COLO668 (cell line): ENCODE data around the gene TTLL11.
A peak's percentile ranks its signal among the peaks of the same experiment; 100 is the strongest.
"Not testable (repeated sequence)": the region's sequence is repeated elsewhere in the genome, so short reads cannot be mapped to it uniquely, and the experiment has no call there.

ENCODE experiments used
- DNase-seq: peaks from one replicate; lab custom pipeline; 2025; ENCODE audit not compliant: unreplicated experiment; lab: John Stamatoyannopoulos, UW

Gene TTLL11

DNA sequence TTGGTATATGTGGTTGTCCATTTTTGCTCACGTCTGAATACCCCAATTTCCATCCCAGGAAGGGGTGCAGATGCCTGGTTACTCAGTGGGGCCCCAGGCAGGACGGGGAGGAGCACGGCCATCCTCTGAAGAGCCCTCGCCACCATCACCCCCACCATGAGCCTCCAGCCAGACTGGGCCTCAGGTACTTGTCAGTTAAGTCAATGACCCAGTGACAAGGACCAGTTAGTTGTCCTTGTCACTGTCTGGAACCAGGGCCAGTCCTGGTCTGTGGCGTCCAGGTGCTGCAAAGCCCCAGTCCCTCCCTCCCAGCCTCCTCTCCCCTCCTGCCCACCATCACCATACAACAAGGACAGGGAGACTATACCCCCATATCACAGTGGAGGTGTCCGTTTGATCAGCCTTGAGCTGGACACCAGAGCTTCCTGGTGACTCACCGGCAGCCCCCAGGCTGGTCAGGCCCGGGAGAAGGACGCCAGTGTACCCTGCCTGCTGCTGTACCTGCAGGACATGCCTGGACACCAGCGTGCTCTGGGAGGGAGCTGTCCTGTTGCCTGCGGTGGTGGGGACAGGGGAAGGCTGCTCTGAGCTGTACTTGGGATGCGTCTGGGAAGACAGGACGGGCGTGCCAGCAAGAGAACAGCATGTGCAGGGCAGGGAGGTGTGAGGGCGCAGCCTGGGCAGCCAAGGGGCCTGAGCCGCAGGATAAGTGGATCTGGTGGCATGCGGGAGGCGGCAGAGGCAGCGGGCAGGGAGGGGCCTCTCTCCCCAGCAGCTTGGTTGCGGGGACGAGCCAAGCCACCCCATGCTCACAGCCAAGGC lies 32.6 kb upstream of the TTLL11 start:
- DNase-seq, result no peak

GRCh38 chr9:122125158-122125508 lies 32.0 kb upstream of the TTLL11 start:
- peak; percentile 73 for DNase-seq

DNA sequence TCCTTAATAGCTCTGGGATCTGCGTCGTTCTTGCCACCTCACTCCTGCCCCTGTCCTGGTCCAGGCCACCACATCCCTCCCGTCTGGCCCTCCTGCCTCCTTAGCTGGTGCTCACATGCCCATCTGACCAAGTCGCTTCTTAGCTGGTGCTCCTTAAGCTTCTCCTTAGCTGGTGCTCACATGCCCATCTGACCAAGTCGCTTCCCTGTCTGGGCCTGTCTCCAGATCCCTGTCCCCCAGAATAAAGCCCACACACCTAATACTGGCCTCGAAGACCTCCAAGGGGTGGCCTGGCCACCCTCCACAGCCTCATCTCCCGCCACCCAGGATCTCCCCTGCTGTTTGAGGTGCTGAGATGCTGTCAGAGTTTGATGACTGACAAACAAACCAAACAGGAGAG lies 31.4 kb upstream of the TTLL11 start:
- no peak for DNase-seq

DNA sequence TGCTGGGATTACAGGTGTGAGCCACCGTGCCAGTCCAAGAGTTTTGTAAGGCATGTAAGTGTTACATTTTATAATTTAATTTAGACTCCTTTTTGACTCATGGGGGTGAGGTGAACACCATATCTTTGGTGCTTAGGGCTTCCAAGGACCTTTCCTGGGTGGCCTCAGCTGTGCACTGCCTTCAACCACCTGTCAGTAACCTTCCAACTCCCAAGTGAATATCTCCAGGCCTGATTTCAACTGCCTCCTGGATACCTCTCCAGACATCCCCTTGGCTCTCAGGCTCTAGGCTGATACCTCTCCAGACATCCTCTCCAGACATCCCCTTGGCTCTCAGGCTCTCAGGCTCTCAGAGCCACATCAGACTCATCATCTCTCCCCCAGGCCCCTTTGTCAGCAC lies 30.9 kb upstream of the TTLL11 start:
- no peak for DNase-seq

DNA sequence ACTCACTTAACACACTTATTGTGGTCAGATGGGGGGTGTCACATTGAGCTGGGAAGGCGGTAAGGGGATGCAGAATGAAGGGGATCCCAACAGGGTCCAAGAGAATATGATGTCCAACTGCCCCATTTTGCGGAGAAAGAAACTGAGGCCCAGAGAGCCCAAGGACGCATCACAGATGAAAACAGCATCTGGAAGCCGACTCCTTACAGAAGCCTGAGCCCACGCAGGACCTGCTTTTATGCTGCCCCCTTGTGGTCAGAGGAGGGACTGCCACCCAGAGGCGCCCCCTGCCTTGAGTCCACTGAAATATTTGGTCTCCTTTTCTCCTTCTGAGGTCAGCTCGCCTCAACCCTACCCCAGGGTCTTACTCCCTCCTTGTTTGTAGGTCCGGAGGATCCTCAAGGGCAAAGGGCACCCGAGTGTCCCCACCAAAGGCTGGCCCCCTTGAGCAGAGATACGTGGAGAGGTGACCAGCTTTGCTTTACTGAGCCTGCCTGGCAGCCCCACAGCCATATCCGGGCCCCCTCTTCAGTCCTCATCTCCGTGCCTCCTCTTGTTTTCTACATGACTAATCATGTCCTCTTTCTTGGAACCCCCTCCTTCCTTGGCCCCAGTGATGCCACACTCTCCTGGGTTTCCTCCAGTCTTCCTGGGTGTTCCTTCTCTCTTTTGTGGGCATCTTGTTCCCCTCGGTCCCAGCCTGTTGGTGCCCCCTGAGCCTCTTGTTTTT lies 30.0 kb upstream of the TTLL11 start:
- peak; percentile 58 for DNase-seq

- DNase-seq, result no peak
These were observed 29.4 kb upstream of the TTLL11 start for GRCh38 chr9:122122468-122122867.

DNA sequence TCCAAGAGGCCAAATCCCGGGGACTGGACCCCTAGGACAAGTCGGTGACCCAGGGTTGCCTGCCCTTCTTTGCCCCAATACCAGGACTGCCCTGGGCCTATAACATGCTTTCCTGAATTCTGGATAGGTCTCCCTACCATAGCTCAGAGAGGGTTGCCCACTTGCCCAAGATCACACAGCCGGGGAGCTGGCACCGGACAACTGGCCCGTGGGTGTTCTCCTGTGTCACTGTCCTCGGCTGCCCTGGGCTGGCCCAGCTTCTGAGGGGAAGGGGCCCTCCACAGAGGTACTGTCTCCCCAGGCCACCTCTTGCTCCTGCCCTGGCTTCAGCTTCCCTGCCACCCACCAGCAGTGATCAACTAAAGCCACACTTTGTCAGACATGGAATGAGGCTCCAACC lies 28.8 kb upstream of the TTLL11 start:
- DNase-seq, result no peak

DNA sequence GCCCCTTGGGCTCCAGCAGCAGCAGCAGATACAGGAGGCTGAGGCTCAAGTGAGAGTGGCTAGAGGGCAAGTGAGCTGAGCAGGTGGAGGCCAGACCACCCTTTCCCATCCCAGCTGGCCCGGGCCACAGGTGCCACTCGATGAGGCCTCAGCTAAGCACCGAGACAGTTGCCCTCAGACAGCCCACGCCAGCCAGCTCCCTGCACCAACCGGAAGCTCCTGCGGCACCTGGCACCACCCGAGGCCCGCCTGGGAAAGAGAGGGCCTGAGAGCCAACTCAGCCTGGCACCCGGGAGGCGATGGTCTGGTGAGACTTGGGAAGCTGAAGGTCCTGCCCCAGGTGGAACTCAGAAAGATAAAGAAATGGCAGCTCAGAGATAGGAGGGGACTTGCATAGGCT lies 28.3 kb upstream of the TTLL11 start:
- no peak for DNase-seq

GRCh38 chr9:122120316-122121071 lies 27.4 kb upstream of the TTLL11 start:
- DNase-seq, result no peak

DNA sequence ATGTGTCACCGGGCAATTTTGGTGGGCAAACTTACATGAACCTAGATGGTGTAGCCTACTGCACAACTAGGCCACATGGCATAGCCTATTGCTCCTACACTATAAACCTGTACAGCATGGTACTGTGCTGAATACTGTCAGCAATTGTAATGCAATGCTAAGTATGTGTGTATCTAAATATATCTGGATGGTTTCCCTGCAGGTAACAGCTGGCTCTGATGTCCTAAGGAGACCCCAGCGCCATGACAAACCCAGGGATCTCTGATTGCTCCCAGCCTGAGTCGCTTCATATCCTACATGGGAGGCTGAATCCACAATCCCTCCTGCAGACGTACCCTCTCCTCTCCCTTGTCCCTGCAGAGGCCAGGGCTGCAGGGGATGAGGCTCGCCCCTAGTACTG lies 26.6 kb upstream of the TTLL11 start:
- no peak for DNase-seq

DNA sequence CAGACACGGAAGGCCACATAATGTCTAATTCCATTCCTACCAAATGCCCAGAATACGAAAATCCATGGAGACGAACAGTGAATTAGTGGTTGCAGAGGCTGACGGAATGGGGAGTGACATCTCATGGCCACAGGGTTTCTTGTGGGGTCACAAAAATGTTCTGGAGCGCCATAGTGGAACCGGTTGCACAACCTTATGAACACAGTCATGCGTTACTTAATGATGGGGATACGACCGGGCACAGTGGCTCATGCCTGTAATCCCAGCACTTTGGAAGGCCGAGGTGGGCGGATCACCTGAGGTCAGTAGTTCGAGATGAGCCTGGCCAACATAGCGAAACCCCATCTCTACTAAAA lies 26.0 kb upstream of the TTLL11 start:
- DNase-seq, result no peak

- no peak for DNase-seq
These were observed 25.4 kb upstream of the TTLL11 start for GRCh38 chr9:122118343-122119165.

DNA sequence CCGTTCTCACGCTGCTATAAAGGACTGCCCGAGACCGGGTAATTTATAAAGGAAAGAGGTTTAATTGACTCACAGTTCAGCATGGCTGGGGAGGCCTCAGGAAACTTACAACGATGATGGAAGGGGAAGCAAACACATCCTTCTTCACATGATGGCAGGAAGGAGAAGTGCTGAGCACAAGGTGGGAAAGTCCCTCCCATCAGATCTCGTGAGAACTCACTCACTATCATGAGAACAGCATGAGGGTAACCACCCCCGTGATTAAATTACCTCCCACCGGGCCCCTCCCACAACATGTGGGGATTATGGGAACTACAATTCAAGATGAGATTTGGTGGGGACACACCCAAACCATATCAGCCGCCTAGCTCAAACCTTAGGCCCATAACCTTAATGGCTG lies 24.1 kb upstream of the TTLL11 start:
- DNase-seq, result not testable (repeated sequence)

- no peak for DNase-seq
These were observed 23.5 kb upstream of the TTLL11 start for GRCh38 chr9:122116448-122117173.

GRCh38 chr9:122116040-122116439 lies 22.9 kb upstream of the TTLL11 start:
- DNase-seq, result no peak

GRCh38 chr9:122115176-122116035 lies 22.3 kb upstream of the TTLL11 start:
- no peak for DNase-seq

DNA sequence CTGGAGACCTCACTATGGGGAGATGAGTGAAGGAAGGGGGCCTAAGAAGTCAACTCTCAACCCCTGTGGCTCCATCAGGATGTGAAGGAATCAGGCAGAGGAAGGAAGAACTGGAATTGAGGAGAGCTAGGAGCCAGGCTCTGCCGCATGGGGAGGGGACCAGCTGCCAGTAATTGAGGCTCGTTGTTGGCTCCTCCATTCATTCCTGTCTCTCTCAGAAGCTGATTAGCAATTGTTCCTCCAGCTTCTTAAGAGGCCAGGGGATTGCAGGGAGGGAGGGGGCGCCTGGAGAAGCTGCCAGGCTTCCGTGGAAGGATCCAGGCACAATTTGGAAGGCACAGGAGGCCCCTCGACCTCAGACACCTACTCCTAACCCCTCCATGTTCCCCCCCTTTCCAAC lies 20.5 kb upstream of the TTLL11 start:
- no peak for DNase-seq

GRCh38 chr9:122112238-122112637 lies 19.1 kb upstream of the TTLL11 start:
- DNase-seq, result no peak

- DNase-seq, result no peak
These were observed 18.4 kb upstream of the TTLL11 start for GRCh38 chr9:122111413-122112085.
